SK-N-MC (cell line): ENCODE results near the gene MUL1.

ENCODE experiments used
- EZH2 ChIP-seq: fragments of 200-600 bp; sonication (generic); IDR thresholded peaks from one replicate; pipeline ENCODE4 v1.6.1; 2017; ENCODE audit warnings: antibody characterized with exemption
- FOXP2 ChIP-seq: optimal IDR thresholded peaks from 2 replicates; pipeline ENCODE3; 2011; ENCODE audit warnings: mild to moderate bottlenecking, moderate library complexity; ENCODE audit not compliant: insufficient read depth; ENCODE audit errors: extremely low read length, control extremely low read depth
- POLR2AphosphoS5 ChIP-seq: IDR thresholded peaks from 2 replicates; pipeline ENCODE4 v1.6.1; 2012; ENCODE audit warnings: mild to moderate bottlenecking, low read depth, low read length, borderline replicate concordance

GRCh38 chr1:20493839-20494608, 13.9 kb downstream of the MUL1 start:
- TF ChIP-seq POLR2AphosphoS5 = no peak
- TF ChIP-seq EZH2 = no peak
- no peak for TF ChIP-seq FOXP2
